ENCODE measurements around the gene CDH22.

CDH22 gene

DNA sequence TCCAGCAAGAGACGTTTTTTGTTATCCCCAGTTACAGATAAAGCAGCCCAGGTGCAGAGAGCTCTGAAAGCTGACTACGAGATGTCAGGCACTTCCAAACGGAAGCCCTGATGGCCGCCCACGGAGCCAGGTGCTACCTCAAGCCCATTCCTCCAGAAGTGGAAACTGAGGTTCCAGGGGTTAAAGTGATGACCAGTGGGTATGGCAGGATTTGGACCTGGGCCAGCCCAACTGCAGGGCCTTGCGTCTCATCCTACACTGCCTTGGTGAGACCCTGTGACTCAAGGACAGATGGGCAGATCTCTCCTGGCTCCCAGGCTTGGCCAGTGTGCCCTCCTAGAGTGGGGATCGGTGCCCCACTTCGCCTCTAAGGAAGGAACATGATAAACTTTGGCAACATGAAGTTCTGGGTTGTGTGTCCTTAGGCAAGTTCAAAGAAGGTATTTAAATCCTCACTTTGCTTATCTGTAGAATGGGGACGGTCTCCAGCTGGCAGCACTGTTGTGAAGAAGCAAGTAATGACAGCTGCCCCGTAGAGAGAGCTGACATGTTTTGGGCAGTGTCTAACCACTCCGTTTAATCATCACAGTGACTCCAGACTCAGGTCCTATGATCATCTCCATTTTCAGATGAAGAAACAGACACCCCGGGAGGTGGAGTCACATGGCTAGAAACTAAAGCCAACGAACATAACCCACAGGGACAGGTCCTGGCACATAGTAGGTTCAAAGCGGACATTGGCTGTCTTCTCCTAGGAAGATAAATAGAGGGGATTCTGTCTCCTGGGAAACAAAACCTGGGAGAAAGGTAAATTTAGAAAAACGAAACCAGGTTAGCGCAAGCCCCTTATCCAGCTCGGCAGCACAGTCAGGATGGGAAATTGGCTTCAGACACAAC is 34.4 kb upstream of the CDH22 start:
- no peak for TF ChIP-seq ZFX (IDR thresholded peaks at IDR 0.05)
- TF ChIP-seq, protein P1, sequence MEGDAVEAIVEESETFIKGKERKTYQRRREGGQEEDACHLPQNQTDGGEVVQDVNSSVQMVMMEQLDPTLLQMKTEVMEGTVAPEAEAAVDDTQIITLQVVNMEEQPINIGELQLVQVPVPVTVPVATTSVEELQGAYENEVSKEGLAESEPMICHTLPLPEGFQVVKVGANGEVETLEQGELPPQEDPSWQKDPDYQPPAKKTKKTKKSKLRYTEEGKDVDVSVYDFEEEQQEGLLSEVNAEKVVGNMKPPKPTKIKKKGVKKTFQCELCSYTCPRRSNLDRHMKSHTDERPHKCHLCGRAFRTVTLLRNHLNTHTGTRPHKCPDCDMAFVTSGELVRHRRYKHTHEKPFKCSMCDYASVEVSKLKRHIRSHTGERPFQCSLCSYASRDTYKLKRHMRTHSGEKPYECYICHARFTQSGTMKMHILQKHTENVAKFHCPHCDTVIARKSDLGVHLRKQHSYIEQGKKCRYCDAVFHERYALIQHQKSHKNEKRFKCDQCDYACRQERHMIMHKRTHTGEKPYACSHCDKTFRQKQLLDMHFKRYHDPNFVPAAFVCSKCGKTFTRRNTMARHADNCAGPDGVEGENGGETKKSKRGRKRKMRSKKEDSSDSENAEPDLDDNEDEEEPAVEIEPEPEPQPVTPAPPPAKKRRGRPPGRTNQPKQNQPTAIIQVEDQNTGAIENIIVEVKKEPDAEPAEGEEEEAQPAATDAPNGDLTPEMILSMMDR (conservative IDR thresholded peaks at IDR 0.05): no peak
- no peak overlapping the region for H3K27ac ChIP-seq

DNA sequence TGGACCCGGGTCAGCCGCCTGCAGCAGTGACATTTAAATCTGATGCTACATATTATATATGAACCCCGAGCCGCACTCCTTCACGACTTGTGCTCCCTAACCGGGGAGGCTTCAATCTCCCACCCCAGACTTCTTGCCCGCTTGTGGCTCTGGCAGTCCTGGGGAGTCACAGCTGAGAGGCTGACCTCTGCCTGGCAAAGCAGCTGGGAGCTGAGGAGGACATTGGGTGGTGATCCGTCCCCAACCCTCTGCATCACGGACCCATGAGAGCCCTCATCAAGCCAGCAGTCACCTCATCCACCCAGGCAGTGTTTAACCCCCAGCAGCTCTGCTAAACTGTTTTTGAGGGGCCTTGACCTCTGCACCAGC is 33.7 kb upstream of the CDH22 start:
- TF ChIP-seq, protein P1 (conservative IDR thresholded peaks at IDR 0.05): no peak
- no peak for TF ChIP-seq ZFX (IDR thresholded peaks at IDR 0.05)
- no peak overlapping the region for H3K27ac ChIP-seq

GRCh38 chr20:46341074-46342009 is 33.0 kb upstream of the CDH22 start:
- no peak for TF ChIP-seq ZFX (IDR thresholded peaks at IDR 0.05)
- TF ChIP-seq, protein P1 (conservative IDR thresholded peaks at IDR 0.05): no peak
- H3K27ac ChIP-seq: no peak overlapping the region

GRCh38 chr20:46339037-46339436 is 30.7 kb upstream of the CDH22 start:
- H3K27ac ChIP-seq: no peak overlapping the region
- TF ChIP-seq, protein P1 (conservative IDR thresholded peaks at IDR 0.05): no peak

- TF ChIP-seq, protein P1 (conservative IDR thresholded peaks at IDR 0.05): no peak
- TF ChIP-seq ZFX (IDR thresholded peaks at IDR 0.05): no peak
- H3K27ac ChIP-seq: no peak overlapping the region
These were observed 28.4 kb upstream of the CDH22 start for GRCh38 chr20:46336735-46337134.

DNA sequence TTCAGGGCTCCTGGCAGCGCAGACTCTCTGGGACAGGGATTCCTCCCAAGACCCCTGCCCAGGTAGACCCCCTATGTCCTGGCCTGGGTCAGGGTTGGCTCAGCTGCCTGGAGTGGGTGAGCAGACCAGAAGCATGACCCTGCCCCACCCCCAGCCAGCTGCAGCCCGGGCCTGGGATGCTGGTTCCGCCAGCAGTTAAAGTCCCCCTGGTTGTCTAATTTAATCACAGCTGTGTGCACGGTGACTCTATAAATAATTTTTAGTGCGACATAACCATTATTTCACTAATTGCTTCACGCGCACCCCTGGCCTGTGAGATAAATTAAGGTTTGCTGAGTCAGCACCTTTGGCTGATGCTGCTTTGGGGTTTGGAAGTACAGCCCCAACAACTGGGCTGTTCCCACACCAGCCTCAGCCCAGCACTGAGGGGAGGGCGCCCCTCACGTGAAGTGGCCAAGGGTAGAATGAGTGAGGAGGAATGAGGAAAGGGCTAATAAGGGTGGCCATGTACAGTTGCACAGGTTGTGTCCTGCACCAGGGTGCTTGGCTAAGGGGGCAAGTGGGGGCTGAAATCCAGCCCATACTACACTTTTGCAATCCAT is 26.1 kb upstream of the CDH22 start:
- TF ChIP-seq ZFX (IDR thresholded peaks at IDR 0.05): no peak
- TF ChIP-seq, protein P1 (conservative IDR thresholded peaks at IDR 0.05): no peak
- no peak overlapping the region for H3K27ac ChIP-seq

Data from C4-2B (cell line).